ENCODE results near the gene SPINK4. TPM values are rescaled to one million over a fixed set of nuclear protein-coding genes. Genes with fewer than 3 reads are reported as not detected.

SPINK4 gene
- not detected in 2 replicates for total RNA-seq

GRCh38 chr9:33239921-33240320 lies at the start of gene SPINK4:
TSS of gene SPINK4 (plus strand) at chr9:33240167. CDS start at chr9:33240209, 42 bp downstream.

GRCh38 chr9:33264473-33265177 lies 24.7 kb downstream of the SPINK4 start, which contains the start of the genes BAG1 and CHMP5:
TSS of gene BAG1 (minus strand) at chr9:33264708.
TSS of gene CHMP5 (plus strand) at chr9:33265049. CDS start at chr9:33265079, 30 bp downstream.

GRCh38 chr9:33290247-33291030 lies 50.5 kb downstream of the SPINK4 start, which contains the start of gene NFX1:
TSS of gene NFX1 (plus strand) at chr9:33290516. CDS start at chr9:33290573, 57 bp downstream.

Other genes with a start within 250 kb of the SPINK4 start
- 38.7 and 40.1 TPM in 2 replicates for gene APTX, start 238.5 kb upstream of the SPINK4 start, total RNA-seq
- 78.5 and 88.8 TPM in 2 replicates for gene DNAJA1, start 214.9 kb upstream of the SPINK4 start, total RNA-seq
- 15.9 and 16.1 TPM in 2 replicates for gene SMU1, start 163.5 kb upstream of the SPINK4 start, total RNA-seq
- 37.2 and 38.2 TPM in 2 replicates for gene B4GALT1, start 72.8 kb upstream of the SPINK4 start, total RNA-seq
- gene BAG1, start 24.5 kb downstream of the SPINK4 start, total RNA-seq, result 41.6 and 51.4 TPM in 2 replicates
- 52.2 and 66.9 TPM in 2 replicates for gene CHMP5, start 24.9 kb downstream of the SPINK4 start, total RNA-seq
- 15.8 and 18.0 TPM in 2 replicates for gene NFX1, start 50.3 kb downstream of the SPINK4 start, total RNA-seq
- gene AQP7, start 162.4 kb downstream of the SPINK4 start, total RNA-seq, result not detected in 2 replicates
- gene AQP3, start 207.4 kb downstream of the SPINK4 start, total RNA-seq, result 2.4 and 3.5 TPM in 2 replicates
- 30.8 and 31.5 TPM in 2 replicates for gene NOL6, start 233.8 kb downstream of the SPINK4 start, total RNA-seq